OCI-LY3 (cell line): Measurements from ENCODE around the gene DYRK3.

Source experiments
- CTCF ChIP-seq: fragments of 200-600, 300-600 bp; sonication (generic); IDR thresholded peaks from 2 replicates; pipeline ENCODE4 v1.5.1; 2014; ENCODE audit warnings: antibody characterized with exemption, low read length, low read depth
- EZH2phosphoT487 ChIP-seq: fragments of 200-600 bp; shearing (Covaris generic); IDR thresholded peaks from 2 replicates; pipeline ENCODE4 v1.6.1; 2018; ENCODE audit warnings: antibody characterized with exemption, mixed run types, low read depth

GRCh38 chr1:206686478-206687249 is 51.3 kb downstream of the DYRK3 start:
- no peak for TF ChIP-seq CTCF
- no peak for TF ChIP-seq EZH2phosphoT487
